ENCODE results near the gene GYG2. TPM values are rescaled to one million over a fixed set of nuclear protein-coding genes. Genes with fewer than 3 reads are reported as not detected.

GYG2 gene
- total RNA-seq, 4 donors from 2014 or later: 122 to 289 (median 183) TPM

GRCh38 chrX:2817036-2817435 lies 11.7 kb upstream of the GYG2 start:
- TF ChIP-seq CTCF (IDR thresholded peaks at IDR 0.05; ENCODE audit: low read depth): no peak

- no peak for TF ChIP-seq CTCF (IDR thresholded peaks at IDR 0.05; ENCODE audit: low read depth)
Measured at GRCh38 chrX:2819345-2820135, 9.2 kb upstream of the GYG2 start.

GRCh38 chrX:2820136-2820771 lies 8.5 kb upstream of the GYG2 start:
- TF ChIP-seq CTCF (IDR thresholded peaks at IDR 0.05; ENCODE audit: low read depth): no peak

GRCh38 chrX:2823795-2824386 lies 4.8 kb upstream of the GYG2 start:
- TF ChIP-seq CTCF (IDR thresholded peaks at IDR 0.05; ENCODE audit: low read depth): no peak

GRCh38 chrX:2824886-2825285 lies 3.8 kb upstream of the GYG2 start:
- no peak for TF ChIP-seq CTCF (IDR thresholded peaks at IDR 0.05; ENCODE audit: low read depth)

- TF ChIP-seq CTCF (IDR thresholded peaks at IDR 0.05; ENCODE audit: low read depth): no peak
Measured at GRCh38 chrX:2828959-2829411, 255 bp downstream of the GYG2 start.

Measured in subcutaneous adipose tissue (tissue), 4 donors.